HEK293 (cell line): ENCODE measurements around the gene SFT2D2.

ENCODE experiments used
- KLF1 ChIP-seq: fragments of 450-650 bp; formaldehyde crosslinking; IDR thresholded peaks from 2 replicates; pipeline ENCODE4 v1.5.1; 2016; ENCODE audit warnings: missing biosample characterization, missing genetic modification characterization
- OVOL3 ChIP-seq: fragments of 450-650 bp; formaldehyde crosslinking; IDR thresholded peaks from 2 replicates; pipeline ENCODE4 v1.5.1; 2016; ENCODE audit warnings: missing biosample characterization, missing genetic modification characterization
- PRDM10 ChIP-seq: fragments of 450-650 bp; formaldehyde crosslinking; IDR thresholded peaks from 2 replicates; pipeline ENCODE4 v1.5.1; 2016; ENCODE audit warnings: missing biosample characterization, missing genetic modification characterization
- SALL2 ChIP-seq: fragments of 450-650 bp; formaldehyde crosslinking; IDR thresholded peaks from 2 replicates; pipeline ENCODE4 v1.5.0; 2017; ENCODE audit warnings: missing biosample characterization, mild to moderate bottlenecking, missing genetic modification characterization, borderline replicate concordance
- ZBTB10 ChIP-seq: fragments of 450-650 bp; formaldehyde crosslinking; IDR thresholded peaks from 2 replicates; pipeline ENCODE4 v1.5.1; 2016; ENCODE audit warnings: missing biosample characterization, missing genetic modification characterization
- ZBTB8A ChIP-seq: fragments of 450-650 bp; formaldehyde crosslinking; IDR thresholded peaks from 2 replicates; pipeline ENCODE4 v1.5.1; 2016; ENCODE audit warnings: missing biosample characterization, missing genetic modification characterization
- ZEB2 ChIP-seq: fragments of 450-650 bp; formaldehyde crosslinking; IDR thresholded peaks from 2 replicates; pipeline ENCODE4 v1.5.1; 2016; ENCODE audit warnings: missing biosample characterization, missing genetic modification characterization
- ZFP3 ChIP-seq: fragments of 450-650 bp; formaldehyde crosslinking; IDR thresholded peaks from 2 replicates; pipeline ENCODE4 v1.5.1; 2016; ENCODE audit warnings: low read depth, missing biosample characterization, missing genetic modification characterization
- ZNF114 ChIP-seq: fragments of 450-650 bp; formaldehyde crosslinking; IDR thresholded peaks from 2 replicates; pipeline ENCODE4 v1.5.0; 2017; ENCODE audit warnings: missing biosample characterization, missing genetic modification characterization
- ZNF184 ChIP-seq: fragments of 450-650 bp; IDR thresholded peaks from 2 replicates; pipeline ENCODE4 v1.5.1; 2018; ENCODE audit warnings: missing biosample characterization, mild to moderate bottlenecking, missing genetic modification characterization
- ZNF2 ChIP-seq: fragments of 450-650 bp; formaldehyde crosslinking; IDR thresholded peaks from 2 replicates; pipeline ENCODE4 v1.5.1; 2016; ENCODE audit warnings: missing biosample characterization, missing genetic modification characterization
- ZNF366 ChIP-seq: fragments of 450-650 bp; formaldehyde crosslinking; conservative IDR thresholded peaks from 2 replicates; pipeline ENCODE4 v1.5.1; 2016; ENCODE audit warnings: missing biosample characterization, missing genetic modification characterization
- ZNF423 ChIP-seq: fragments of 450-650 bp; formaldehyde crosslinking; IDR thresholded peaks from 2 replicates; pipeline ENCODE4 v1.5.1; 2016; ENCODE audit warnings: missing biosample characterization, missing genetic modification characterization
- ZNF501 ChIP-seq: fragments of 450-650 bp; formaldehyde crosslinking; IDR thresholded peaks from 2 replicates; pipeline ENCODE4 v1.5.1; 2016; ENCODE audit warnings: missing biosample characterization, missing genetic modification characterization
- ZNF544 ChIP-seq: fragments of 450-650 bp; formaldehyde crosslinking; IDR thresholded peaks from 2 replicates; pipeline ENCODE4 v1.5.0; 2017; ENCODE audit warnings: missing biosample characterization, missing genetic modification characterization
- ZNF561 ChIP-seq: fragments of 450-650 bp; IDR thresholded peaks from 2 replicates; pipeline ENCODE4 v1.5.1; 2018; ENCODE audit warnings: missing biosample characterization, missing genetic modification characterization, borderline replicate concordance
- ZNF639 ChIP-seq: fragments of 450-650 bp; formaldehyde crosslinking; IDR thresholded peaks from 2 replicates; pipeline ENCODE4 v1.5.1; 2016; ENCODE audit warnings: missing biosample characterization, missing genetic modification characterization
- ZNF677 ChIP-seq: fragments of 450-650 bp; IDR thresholded peaks from 2 replicates; pipeline ENCODE4 v1.5.0; 2018; ENCODE audit warnings: missing biosample characterization, mild to moderate bottlenecking, missing genetic modification characterization, moderate library complexity
- ZNF747 ChIP-seq: fragments of 450-650 bp; formaldehyde crosslinking; IDR thresholded peaks from 2 replicates; pipeline ENCODE4 v1.5.1; 2016; ENCODE audit warnings: missing biosample characterization, missing genetic modification characterization
- ZNF76 ChIP-seq: fragments of 450-650 bp; formaldehyde crosslinking; IDR thresholded peaks from 2 replicates; pipeline ENCODE4; 2016; ENCODE audit warnings: low read depth, missing biosample characterization, missing genetic modification characterization, borderline replicate concordance
- ZNF768 ChIP-seq: fragments of 450-650 bp; formaldehyde crosslinking; IDR thresholded peaks from 2 replicates; pipeline ENCODE4 v1.5.1; 2018; ENCODE audit warnings: missing biosample characterization, mild to moderate bottlenecking, missing genetic modification characterization
- TF ChIP-seq, protein P1 (sequence below): fragments of 450-650 bp; formaldehyde crosslinking; IDR thresholded peaks from 2 replicates; pipeline ENCODE4 v1.5.1; 2017; ENCODE audit warnings: missing biosample characterization, missing genetic modification characterization
- TF ChIP-seq, protein P2 (sequence below): fragments of 450-650 bp; formaldehyde crosslinking; IDR thresholded peaks from 2 replicates; pipeline ENCODE4 v1.5.1; 2017; ENCODE audit warnings: missing biosample characterization, missing genetic modification characterization
- TF ChIP-seq, protein P3 (sequence below): fragments of 450-650 bp; formaldehyde crosslinking; IDR thresholded peaks from 2 replicates; pipeline ENCODE4 v1.5.0; 2017; ENCODE audit warnings: missing biosample characterization, missing genetic modification characterization, borderline replicate concordance
- TF ChIP-seq, protein P4 (sequence below): fragments of 450-650 bp; formaldehyde crosslinking; IDR thresholded peaks from 2 replicates; pipeline ENCODE4 v1.5.1; 2016; ENCODE audit warnings: missing biosample characterization, missing genetic modification characterization, borderline replicate concordance

SFT2D2 gene

GRCh38 chr1:168190403-168190802 is 35.4 kb upstream of the SFT2D2 start (continued):
- TF ChIP-seq ZFP3 (no peak), ZNF501 (tag by site-specific recombination) (no peak), OVOL3 (tag by site-specific recombination) (no peak), PRDM10 (tag by site-specific recombination) (no peak), ZNF114 (no peak), ZNF747 (tag by site-specific recombination) (no peak), ZNF768 (no peak), SALL2 (tag by site-specific recombination) (no peak), ZNF561 (tag by site-specific recombination) (no peak), ZNF366 (tag by site-specific recombination) (peak; percentile 77), ZNF639 (no peak), ZNF76 (tag by site-specific recombination) (no peak), ZNF2 (tag by site-specific recombination) (no peak), ZNF184 (tag by site-specific recombination) (no peak), ZBTB10 (tag by site-specific recombination) (no peak), ZNF423 (tag by site-specific recombination) (no peak), ZNF677 (tag by site-specific recombination) (no peak), ZEB2 (no peak), ZBTB8A (tag by site-specific recombination) (no peak), ZNF544 (tag by site-specific recombination) (no peak), KLF1 (tag by site-specific recombination) (no peak)
- TF ChIP-seq, protein P1, sequence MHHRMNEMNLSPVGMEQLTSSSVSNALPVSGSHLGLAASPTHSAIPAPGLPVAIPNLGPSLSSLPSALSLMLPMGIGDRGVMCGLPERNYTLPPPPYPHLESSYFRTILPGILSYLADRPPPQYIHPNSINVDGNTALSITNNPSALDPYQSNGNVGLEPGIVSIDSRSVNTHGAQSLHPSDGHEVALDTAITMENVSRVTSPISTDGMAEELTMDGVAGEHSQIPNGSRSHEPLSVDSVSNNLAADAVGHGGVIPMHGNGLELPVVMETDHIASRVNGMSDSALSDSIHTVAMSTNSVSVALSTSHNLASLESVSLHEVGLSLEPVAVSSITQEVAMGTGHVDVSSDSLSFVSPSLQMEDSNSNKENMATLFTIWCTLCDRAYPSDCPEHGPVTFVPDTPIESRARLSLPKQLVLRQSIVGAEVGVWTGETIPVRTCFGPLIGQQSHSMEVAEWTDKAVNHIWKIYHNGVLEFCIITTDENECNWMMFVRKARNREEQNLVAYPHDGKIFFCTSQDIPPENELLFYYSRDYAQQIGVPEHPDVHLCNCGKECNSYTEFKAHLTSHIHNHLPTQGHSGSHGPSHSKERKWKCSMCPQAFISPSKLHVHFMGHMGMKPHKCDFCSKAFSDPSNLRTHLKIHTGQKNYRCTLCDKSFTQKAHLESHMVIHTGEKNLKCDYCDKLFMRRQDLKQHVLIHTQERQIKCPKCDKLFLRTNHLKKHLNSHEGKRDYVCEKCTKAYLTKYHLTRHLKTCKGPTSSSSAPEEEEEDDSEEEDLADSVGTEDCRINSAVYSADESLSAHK (tag by site-specific recombination), result no peak
- TF ChIP-seq, protein P2, sequence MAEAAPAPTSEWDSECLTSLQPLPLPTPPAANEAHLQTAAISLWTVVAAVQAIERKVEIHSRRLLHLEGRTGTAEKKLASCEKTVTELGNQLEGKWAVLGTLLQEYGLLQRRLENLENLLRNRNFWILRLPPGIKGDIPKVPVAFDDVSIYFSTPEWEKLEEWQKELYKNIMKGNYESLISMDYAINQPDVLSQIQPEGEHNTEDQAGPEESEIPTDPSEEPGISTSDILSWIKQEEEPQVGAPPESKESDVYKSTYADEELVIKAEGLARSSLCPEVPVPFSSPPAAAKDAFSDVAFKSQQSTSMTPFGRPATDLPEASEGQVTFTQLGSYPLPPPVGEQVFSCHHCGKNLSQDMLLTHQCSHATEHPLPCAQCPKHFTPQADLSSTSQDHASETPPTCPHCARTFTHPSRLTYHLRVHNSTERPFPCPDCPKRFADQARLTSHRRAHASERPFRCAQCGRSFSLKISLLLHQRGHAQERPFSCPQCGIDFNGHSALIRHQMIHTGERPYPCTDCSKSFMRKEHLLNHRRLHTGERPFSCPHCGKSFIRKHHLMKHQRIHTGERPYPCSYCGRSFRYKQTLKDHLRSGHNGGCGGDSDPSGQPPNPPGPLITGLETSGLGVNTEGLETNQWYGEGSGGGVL (tag by site-specific recombination), result no peak
- TF ChIP-seq, protein P3, sequence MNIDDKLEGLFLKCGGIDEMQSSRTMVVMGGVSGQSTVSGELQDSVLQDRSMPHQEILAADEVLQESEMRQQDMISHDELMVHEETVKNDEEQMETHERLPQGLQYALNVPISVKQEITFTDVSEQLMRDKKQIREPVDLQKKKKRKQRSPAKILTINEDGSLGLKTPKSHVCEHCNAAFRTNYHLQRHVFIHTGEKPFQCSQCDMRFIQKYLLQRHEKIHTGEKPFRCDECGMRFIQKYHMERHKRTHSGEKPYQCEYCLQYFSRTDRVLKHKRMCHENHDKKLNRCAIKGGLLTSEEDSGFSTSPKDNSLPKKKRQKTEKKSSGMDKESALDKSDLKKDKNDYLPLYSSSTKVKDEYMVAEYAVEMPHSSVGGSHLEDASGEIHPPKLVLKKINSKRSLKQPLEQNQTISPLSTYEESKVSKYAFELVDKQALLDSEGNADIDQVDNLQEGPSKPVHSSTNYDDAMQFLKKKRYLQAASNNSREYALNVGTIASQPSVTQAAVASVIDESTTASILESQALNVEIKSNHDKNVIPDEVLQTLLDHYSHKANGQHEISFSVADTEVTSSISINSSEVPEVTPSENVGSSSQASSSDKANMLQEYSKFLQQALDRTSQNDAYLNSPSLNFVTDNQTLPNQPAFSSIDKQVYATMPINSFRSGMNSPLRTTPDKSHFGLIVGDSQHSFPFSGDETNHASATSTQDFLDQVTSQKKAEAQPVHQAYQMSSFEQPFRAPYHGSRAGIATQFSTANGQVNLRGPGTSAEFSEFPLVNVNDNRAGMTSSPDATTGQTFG (tag by site-specific recombination), result no peak
- TF ChIP-seq, protein P4, sequence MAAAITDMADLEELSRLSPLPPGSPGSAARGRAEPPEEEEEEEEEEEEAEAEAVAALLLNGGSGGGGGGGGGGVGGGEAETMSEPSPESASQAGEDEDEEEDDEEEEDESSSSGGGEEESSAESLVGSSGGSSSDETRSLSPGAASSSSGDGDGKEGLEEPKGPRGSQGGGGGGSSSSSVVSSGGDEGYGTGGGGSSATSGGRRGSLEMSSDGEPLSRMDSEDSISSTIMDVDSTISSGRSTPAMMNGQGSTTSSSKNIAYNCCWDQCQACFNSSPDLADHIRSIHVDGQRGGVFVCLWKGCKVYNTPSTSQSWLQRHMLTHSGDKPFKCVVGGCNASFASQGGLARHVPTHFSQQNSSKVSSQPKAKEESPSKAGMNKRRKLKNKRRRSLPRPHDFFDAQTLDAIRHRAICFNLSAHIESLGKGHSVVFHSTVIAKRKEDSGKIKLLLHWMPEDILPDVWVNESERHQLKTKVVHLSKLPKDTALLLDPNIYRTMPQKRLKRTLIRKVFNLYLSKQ, result no peak
